Measurements from ENCODE around the gene BCAS3.

The BCAS3 gene

GRCh38 chr17:61282377-61282776, 604.7 kb downstream of the BCAS3 start:
- DNase-seq (ENCODE audit: low read depth), result no peak
- H3K4me3 ChIP-seq (ENCODE audit: low read length), result no peak overlapping the region
- TF ChIP-seq CTCF (IDR thresholded peaks at IDR 0.05; ENCODE audit: insufficient read depth, low read depth, low read length, missing control alignments), result no peak

- no peak overlapping the region for H3K4me3 ChIP-seq (ENCODE audit: low read length)
- no peak for DNase-seq (ENCODE audit: low read depth)
- no peak for TF ChIP-seq CTCF (IDR thresholded peaks at IDR 0.05; ENCODE audit: insufficient read depth, low read depth, low read length, missing control alignments)
Measured at GRCh38 chr17:61283043-61283442, 605.4 kb downstream of the BCAS3 start.

- TF ChIP-seq CTCF (IDR thresholded peaks at IDR 0.05; ENCODE audit: insufficient read depth, low read depth, low read length, missing control alignments), result no peak
- no peak overlapping the region for H3K4me3 ChIP-seq (ENCODE audit: low read length)
- no peak for DNase-seq (ENCODE audit: low read depth)
Measured at GRCh38 chr17:61284174-61284573, 606.5 kb downstream of the BCAS3 start.

GRCh38 chr17:61284746-61285145, 607.1 kb downstream of the BCAS3 start:
- no peak overlapping the region for H3K4me3 ChIP-seq (ENCODE audit: low read length)
- DNase-seq (ENCODE audit: low read depth), result no peak
- no peak for TF ChIP-seq CTCF (IDR thresholded peaks at IDR 0.05; ENCODE audit: insufficient read depth, low read depth, low read length, missing control alignments)

- no peak for TF ChIP-seq CTCF (IDR thresholded peaks at IDR 0.05; ENCODE audit: insufficient read depth, low read depth, low read length, missing control alignments)
- DNase-seq (ENCODE audit: low read depth), result peak; percentile 86
- H3K4me3 ChIP-seq (ENCODE audit: low read length), result no peak overlapping the region
Measured at GRCh38 chr17:61285526-61286320, 608.1 kb downstream of the BCAS3 start.

- DNase-seq (ENCODE audit: low read depth), result no peak
- no peak for TF ChIP-seq CTCF (IDR thresholded peaks at IDR 0.05; ENCODE audit: insufficient read depth, low read depth, low read length, missing control alignments)
- no peak overlapping the region for H3K4me3 ChIP-seq (ENCODE audit: low read length)
Measured at GRCh38 chr17:61286449-61286848, 608.8 kb downstream of the BCAS3 start.
